Measurements from ENCODE around the gene LBX2. TPM values are rescaled to one million over a fixed set of nuclear protein-coding genes. Genes with fewer than 3 reads are reported as not detected.

LBX2 gene
- total and polyA plus RNA-seq, 12 donors = 0.17 to 1.5 (median 0.44) TPM; not detected in 2

DNA sequence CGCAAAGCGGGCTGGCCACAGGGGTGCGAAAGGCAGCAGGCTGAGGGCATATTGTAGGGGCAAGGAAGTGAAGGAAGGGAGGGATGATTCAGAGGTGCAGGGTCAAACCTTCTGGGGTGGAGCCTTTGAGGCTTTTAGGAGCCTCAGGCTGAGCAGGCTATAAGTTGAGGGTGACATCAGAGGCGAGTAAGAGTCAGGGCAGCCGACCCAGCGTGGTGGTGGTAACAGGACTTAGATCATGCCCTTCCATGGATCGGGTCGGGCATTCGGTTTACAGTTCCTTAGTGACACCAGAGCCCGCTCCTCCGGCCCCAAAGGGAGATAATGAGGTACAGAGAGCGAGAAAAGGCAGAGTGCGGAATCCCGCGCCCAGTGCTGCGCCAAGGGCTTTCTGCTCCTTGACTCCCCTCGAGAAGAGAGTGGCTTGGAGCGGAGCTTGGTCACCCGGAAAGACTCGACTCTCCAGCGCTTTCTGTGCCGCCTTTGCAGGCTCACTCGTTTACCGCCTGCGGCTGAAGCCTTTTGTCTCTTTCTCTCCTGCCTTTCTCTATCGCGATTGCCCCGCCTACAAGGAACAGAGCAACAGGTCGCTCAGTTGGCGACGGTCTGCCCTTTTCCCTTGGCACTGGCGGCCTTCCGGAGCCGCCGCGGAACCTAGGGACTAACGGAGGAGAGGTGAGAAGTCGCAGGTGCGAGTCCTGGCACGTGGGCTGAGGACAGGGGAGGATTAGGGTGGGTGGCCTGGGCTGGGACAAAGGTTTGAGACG, 720 bp downstream of the LBX2 start:
- ATAC-seq = no peak
- WGBS, 2 donors = 2% methylated on average over 41 of the region's 41 CpGs
- Histone ChIP-seq H3K9me3 (no peaks in the 10 kb centered on the region), H3K27me3 (peaks cover 9 to 70% (median 64%) of the 10 kb centered on the region in 7 donors), H3K4me1 (peaks cover 11 to 49% (median 38%) of the 10 kb centered on the region in 9 donors), H3K36me3 (peaks cover 0 to 12% (median 3%) of the 10 kb centered on the region in 9 donors), H3K27ac (no peak overlapping the region), H3K4me3 (peak overlapping the region in 7 of 10 donors; percentile 22 to 57 (median 40))
- intact Hi-C loops (cut with DNase I) = no loop called here
- TF ChIP-seq, protein P1, sequence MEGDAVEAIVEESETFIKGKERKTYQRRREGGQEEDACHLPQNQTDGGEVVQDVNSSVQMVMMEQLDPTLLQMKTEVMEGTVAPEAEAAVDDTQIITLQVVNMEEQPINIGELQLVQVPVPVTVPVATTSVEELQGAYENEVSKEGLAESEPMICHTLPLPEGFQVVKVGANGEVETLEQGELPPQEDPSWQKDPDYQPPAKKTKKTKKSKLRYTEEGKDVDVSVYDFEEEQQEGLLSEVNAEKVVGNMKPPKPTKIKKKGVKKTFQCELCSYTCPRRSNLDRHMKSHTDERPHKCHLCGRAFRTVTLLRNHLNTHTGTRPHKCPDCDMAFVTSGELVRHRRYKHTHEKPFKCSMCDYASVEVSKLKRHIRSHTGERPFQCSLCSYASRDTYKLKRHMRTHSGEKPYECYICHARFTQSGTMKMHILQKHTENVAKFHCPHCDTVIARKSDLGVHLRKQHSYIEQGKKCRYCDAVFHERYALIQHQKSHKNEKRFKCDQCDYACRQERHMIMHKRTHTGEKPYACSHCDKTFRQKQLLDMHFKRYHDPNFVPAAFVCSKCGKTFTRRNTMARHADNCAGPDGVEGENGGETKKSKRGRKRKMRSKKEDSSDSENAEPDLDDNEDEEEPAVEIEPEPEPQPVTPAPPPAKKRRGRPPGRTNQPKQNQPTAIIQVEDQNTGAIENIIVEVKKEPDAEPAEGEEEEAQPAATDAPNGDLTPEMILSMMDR (IDR thresholded peaks at IDR 0.05) = no peak
- no peak for DNase-seq

DNA sequence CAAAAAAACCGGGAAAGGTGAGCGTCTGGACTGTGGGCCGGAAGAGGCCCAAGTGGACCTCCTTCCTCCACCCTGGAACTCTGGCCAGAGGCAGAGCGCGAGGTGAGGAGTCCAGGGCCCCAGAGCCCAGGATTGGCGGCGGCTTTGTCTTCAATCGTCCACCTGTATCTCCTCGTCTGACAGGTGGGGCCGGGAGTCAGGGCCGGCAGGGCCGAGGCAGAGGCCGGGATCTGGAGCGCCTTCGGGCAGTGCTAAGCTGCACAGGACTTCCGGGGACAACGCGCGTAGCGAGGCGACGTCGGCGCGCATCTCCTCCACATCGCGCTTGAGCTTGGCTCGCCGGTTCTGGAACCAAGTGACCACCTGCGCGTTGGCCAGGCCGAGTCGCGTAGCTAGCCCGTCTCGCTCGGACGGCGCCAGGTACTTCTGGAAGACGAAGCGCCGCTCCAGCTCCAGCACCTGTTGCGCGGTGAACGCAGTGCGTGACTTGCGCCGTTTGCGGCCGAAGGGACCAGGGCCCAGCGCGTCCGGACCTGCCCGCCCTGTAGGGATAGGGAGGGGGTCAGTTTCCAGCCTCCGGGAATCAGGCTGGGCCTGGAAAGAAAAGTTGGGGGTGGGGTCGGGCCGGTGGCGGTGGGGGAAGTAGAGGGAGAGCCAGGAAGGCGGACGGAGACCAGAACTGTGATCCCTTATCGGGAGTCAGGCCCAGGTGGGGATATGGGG, 1.5 kb downstream of the LBX2 start:
- Histone ChIP-seq H3K4me1 (peaks cover 11 to 42% (median 35%) of the 10 kb centered on the region in 9 donors), H3K36me3 (peaks cover 0 to 19% (median 9%) of the 10 kb centered on the region in 9 donors), H3K9me3 (no peaks in the 10 kb centered on the region), H3K4me3 (peak overlapping the region in 8 of 10 donors; percentile 22 to 57 (median 38)), H3K27me3 (peaks cover 9 to 64% (median 62%) of the 10 kb centered on the region in 7 donors), H3K27ac (no peak overlapping the region)
- TF ChIP-seq, protein P1 (IDR thresholded peaks at IDR 0.05) = no peak
- peak in 5 of 8 donors; percentile 7 to 22 (median 16) for ATAC-seq
- WGBS, 2 donors = 2 to 4% methylated on average over 61 of the region's 61 CpGs
- DNase-seq = peak in 1 of 2 donors; percentile 37
- intact Hi-C loops (cut with DNase I) = no loop called here

DNA sequence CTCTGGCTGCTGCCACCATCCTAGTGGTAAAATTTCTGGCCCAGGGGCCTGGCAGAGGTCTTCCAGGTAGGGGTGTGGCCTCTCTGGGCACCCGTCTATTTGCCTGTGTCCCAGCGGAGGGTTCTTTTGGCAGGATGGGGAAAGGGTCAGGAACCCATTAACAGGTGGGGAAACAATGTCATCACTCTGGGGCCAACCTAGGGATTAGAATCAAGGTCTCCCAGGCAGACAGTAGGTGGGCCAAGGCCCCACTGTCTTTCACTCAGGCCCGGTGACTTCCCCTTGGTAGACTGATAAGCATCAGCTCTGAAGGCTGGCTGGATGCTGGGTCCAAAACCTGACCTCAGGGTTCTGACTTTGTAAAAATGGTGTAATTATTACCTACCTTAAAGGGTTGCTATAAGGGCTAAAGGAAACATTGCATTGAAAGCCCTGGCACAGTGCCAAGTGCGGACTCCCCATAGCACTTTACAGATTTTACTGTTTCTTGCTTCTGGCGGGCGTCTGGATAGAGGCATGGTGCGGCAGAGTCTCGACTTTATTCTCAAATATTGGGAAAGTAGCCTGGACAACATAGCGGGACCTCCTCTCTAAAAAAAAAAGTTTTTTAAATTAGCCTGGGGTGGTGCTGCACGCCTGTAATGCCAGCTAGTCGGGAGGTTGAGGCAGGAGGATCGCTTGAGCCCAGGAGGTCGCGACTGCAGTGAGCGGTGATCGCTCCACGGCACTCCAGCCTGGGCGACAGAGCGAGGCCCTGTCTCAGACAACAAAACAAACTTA, 2.2 kb downstream of the LBX2 start:
- Histone ChIP-seq H3K4me3 (peak overlapping the region in 7 of 10 donors; percentile 22 to 57 (median 40)), H3K27ac (no peak overlapping the region), H3K36me3 (peaks cover 0 to 27% (median 15%) of the 10 kb centered on the region in 9 donors), H3K27me3 (peaks cover 9 to 56% (median 55%) of the 10 kb centered on the region in 7 donors), H3K4me1 (peaks cover 11 to 34% (median 29%) of the 10 kb centered on the region in 9 donors), H3K9me3 (no peaks in the 10 kb centered on the region)
- 41 to 42% methylated on average over 19 of the region's 19 CpGs for WGBS, 2 donors
- intact Hi-C loops (cut with DNase I) = no loop called here
- ATAC-seq = peak in 1 of 8 donors; percentile 3
- DNase-seq = no peak
- TF ChIP-seq, protein P1 (IDR thresholded peaks at IDR 0.05) = no peak

DNA sequence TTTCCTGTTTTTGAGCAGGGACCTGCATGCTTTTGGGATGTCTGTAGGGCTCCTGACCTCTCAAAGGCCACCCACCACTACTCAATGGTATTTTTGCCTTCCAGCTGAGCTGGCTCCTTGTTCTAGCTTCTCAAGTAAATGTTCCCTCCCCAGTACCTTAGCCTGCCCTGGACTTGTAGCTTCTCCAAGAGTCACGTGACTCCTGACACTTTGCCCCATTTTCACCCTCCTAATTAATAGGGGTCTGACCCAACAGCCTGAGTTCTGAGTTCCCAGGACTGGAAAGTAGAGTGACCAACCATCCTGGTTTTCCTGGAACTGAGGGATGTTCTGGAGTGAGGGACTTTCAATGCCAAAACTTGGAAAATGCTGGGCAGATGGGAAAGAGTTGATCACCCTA, 4.0 kb downstream of the LBX2 start:
- WGBS, 2 donors = 89 to 90% methylated on average over 1 of the region's 1 CpG
- H3K36me3 ChIP-seq = peaks cover 0 to 44% (median 30%) of the 10 kb centered on the region in 9 donors

More for the DNA sequence above, 4.0 kb downstream of the LBX2 start:
- TF ChIP-seq, protein P1 (IDR thresholded peaks at IDR 0.05) = no peak
- DNase-seq = no peak
- Histone ChIP-seq H3K4me3 (no peak overlapping the region), H3K4me1 (peaks cover 11 to 31% (median 26%) of the 10 kb centered on the region in 9 donors), H3K9me3 (no peaks in the 10 kb centered on the region), H3K27me3 (peaks cover 9 to 41% (median 39%) of the 10 kb centered on the region in 7 donors), H3K27ac (no peak overlapping the region)
- intact Hi-C loops (cut with DNase I) = no loop called here
- no peak for ATAC-seq
